B cell (primary cell): Measurements from ENCODE around the gene TMEM79. TPM values are rescaled to one million over a fixed set of nuclear protein-coding genes. Genes with fewer than 3 reads are reported as not detected.
A peak's percentile ranks its signal among the peaks of the same experiment; 100 is the strongest.

ENCODE experiments used
- ATAC-seq: fragments of 200-7000 bp; cut with Tn5 transposase; one replicate; pipeline ENCODE4 v1.10.0; 2021; ENCODE audit warnings: low read depth, mild to moderate bottlenecking, moderate number of reproducible peaks, moderate library complexity
- CTCF ChIA-PET: fragments of 350-600 bp; sonication (Branson Sonifier 250); formaldehyde crosslinking; loops from one replicate; lab custom pipeline; 2021; ENCODE audit warnings: antibody characterized with exemption, inconsistent platforms; lab: Charles Lee
- POLR2A ChIA-PET: fragments of 350-600 bp; sonication (Branson Sonifier 250); formaldehyde crosslinking; loops from one replicate; lab custom pipeline; 2021; ENCODE audit warnings: antibody characterized with exemption; lab: Charles Lee
- DNase-seq: peaks from one replicate; pipeline ENCODE4 v3.0.0; 2013
- H2AFZ ChIP-seq: 2 replicates; pipeline ENCODE4 v1.6.1; 2012; ENCODE audit warnings: mild to moderate bottlenecking, low read depth, low read length; ENCODE audit not compliant: insufficient read depth, poor library complexity, severe bottlenecking
- H3K27ac ChIP-seq, 2 donors: 1 replicate in 1 of 2; 2 replicates in 1 of 2; pipeline ENCODE4 v1.5.1; 2012 to 2013; ENCODE audit warnings: low read length in 2 of 2, mild to moderate bottlenecking in 2 of 2, moderate library complexity in 1 of 2
- H3K27me3 ChIP-seq, 4 experiments: fragments of 200-600 bp in 1 of 4; sonication (generic) in 1 of 4; replicated peaks in 1 of 4; 1 replicate in 2 of 4; 2 replicates in 2 of 4; pipeline versions ENCODE4 v1.6.1 to v1.7.0; 2013 to 2016; ENCODE audit warnings: low read length in 3 of 4, mild to moderate bottlenecking in 2 of 4, mixed read lengths in 1 of 4, moderate library complexity in 1 of 4; ENCODE audit not compliant: insufficient read depth in 4 of 4, control insufficient read depth in 3 of 4; ENCODE audit errors: control extremely low read depth in 1 of 4
- H3K36me3 ChIP-seq, 2 experiments: replicated peaks in 1 of 2; 1 replicate in 1 of 2; 2 replicates in 1 of 2; pipeline versions ENCODE4 v1.6.1 to v1.7.1; 2013; ENCODE audit warnings: low read length in 1 of 2; ENCODE audit not compliant: insufficient read depth in 2 of 2, control insufficient read depth in 1 of 2; ENCODE audit errors: control extremely low read depth in 1 of 2, extremely low read depth in 1 of 2
- H3K4me1 ChIP-seq, 2 donors: fragments of 200-600 bp in 1 of 2; sonication (generic) in 1 of 2; 1 replicate in 1 of 2; 2 replicates in 1 of 2; pipeline versions ENCODE4 v1.5.1 to v1.6.1; 2013 to 2017; ENCODE audit warnings: low read length in 2 of 2; ENCODE audit not compliant: control insufficient read depth in 2 of 2, insufficient read depth in 2 of 2
- H3K4me2 ChIP-seq: replicated peaks from 2 replicates; pipeline ENCODE3; 2012; ENCODE audit warnings: mild to moderate bottlenecking, low read depth, low read length; ENCODE audit not compliant: poor library complexity, severe bottlenecking
- H3K4me3 ChIP-seq, 5 experiments: fragments of 200-600 bp in 1 of 5; sonication (generic) in 1 of 5; 1 replicate in 3 of 5; 2 replicates in 2 of 5; pipeline versions ENCODE4 v1.5.1 to v1.7.0; 2011 to 2016; ENCODE audit warnings: low read length in 4 of 5, mild to moderate bottlenecking in 4 of 5, low read depth in 2 of 5, control low read depth in 1 of 5, moderate library complexity in 1 of 5; ENCODE audit not compliant: insufficient read depth in 1 of 5; ENCODE audit errors: control extremely low read depth in 1 of 5, extremely low read depth in 1 of 5
- H3K79me2 ChIP-seq: fragments of 200-600 bp; sonication (generic); one replicate; pipeline ENCODE4 v1.6.0; 2016; ENCODE audit warnings: low read length; ENCODE audit not compliant: control insufficient read depth, insufficient read depth
- H3K9ac ChIP-seq: fragments of 200-600 bp; sonication (generic); 2 replicates; pipeline ENCODE4 v1.6.1; 2017; ENCODE audit warnings: mild to moderate bottlenecking, low read length, moderate library complexity
- H3K9me3 ChIP-seq, 3 donors: one replicate each; pipeline versions ENCODE4 v1.6.1 to v1.7.1; 2013; ENCODE audit warnings: low read length in 2 of 3; ENCODE audit not compliant: control insufficient read depth in 2 of 3, insufficient read depth in 1 of 3; ENCODE audit errors: control extremely low read depth in 1 of 3
- H4K20me1 ChIP-seq: 2 replicates; pipeline ENCODE4 v1.6.0; 2012; ENCODE audit warnings: mild to moderate bottlenecking, low read length; ENCODE audit not compliant: insufficient read depth, control insufficient read depth, poor library complexity, severe bottlenecking
- H3K27ac Mint-ChIP-seq: one replicate; pipeline ENCODE4 v1.8.0; 2021; ENCODE audit warnings: mixed read lengths
- H3K27me3 Mint-ChIP-seq: one replicate; pipeline ENCODE4 v1.8.0; 2021; ENCODE audit warnings: mixed read lengths
- H3K4me1 Mint-ChIP-seq: one replicate; pipeline ENCODE4 v1.8.0; 2021; ENCODE audit warnings: mixed read lengths
- H3K4me3 Mint-ChIP-seq: one replicate; pipeline ENCODE4 v1.8.0; 2021; ENCODE audit warnings: mixed read lengths
- H3K9me3 Mint-ChIP-seq: one replicate; pipeline ENCODE4 v1.8.0; 2022; ENCODE audit warnings: mixed read lengths; ENCODE audit not compliant: insufficient read depth
- EZH2 ChIP-seq: IDR thresholded peaks from 2 replicates; pipeline ENCODE4 v1.6.1; 2012; ENCODE audit warnings: borderline replicate concordance, low read depth, mild to moderate bottlenecking, moderate library complexity, low read length; ENCODE audit not compliant: insufficient read depth, poor library complexity, severe bottlenecking
- WGBS: methylation state at CpG from one replicate; pipeline ENCODE4 v1.1.5; 2013; ENCODE audit warnings: missing lambda C conversion rate; ENCODE audit not compliant: insufficient coverage; 5-methylcytosine and 5-hydroxymethylcytosine counted together
- intact Hi-C: fragments of 100-400 bp; cut with micrococcal nuclease; formaldehyde crosslinking; loops from one replicate; pipeline ENCODE4 v1.10.0; 2022
- polyA plus RNA-seq: library from polyadenylated mRNA; depleted of rRNA; stranded (reverse); fragments of >200 nt; gene quantifications from 2 replicates; pipeline ENCODE4 v1.2.3, GENCODE V29; 2012
- total RNA-seq, 2 donors: library from RNA; stranded (reverse); fragments of 120-200 nt in 1 of 2; gene quantifications; 1 replicate in 1 of 2; 2 replicates in 1 of 2; pipeline versions ENCODE4 v1.2.3 to v1.2.4, GENCODE V29; 2013 to 2022
- TF ChIP-seq, protein P1 (sequence below): fragments of 200-600 bp; IDR thresholded peaks from one replicate; pipeline ENCODE4 v1.8.0; 2022; ENCODE audit warnings: antibody characterized with exemption, mild to moderate bottlenecking

The TMEM79 gene
- total and polyA plus RNA-seq, 2 donors (not counting 1 experiment from before 2014, with no cell fraction given), result 11.5 to 19.1 TPM

GRCh38 chr1:156316909-156317308 is 32.8 kb downstream of the TMEM79 start:
- no peak overlapping the region for H2AFZ ChIP-seq
- Mint-ChIP-seq H3K27ac (no peak overlapping the region), H3K4me1 (no peaks in the 10 kb centered on the region), H3K27me3 (no peaks in the 10 kb centered on the region), H3K4me3 (no peak overlapping the region), H3K9me3 (no peaks in the 10 kb centered on the region)
- H3K4me3 ChIP-seq, result no peak overlapping the region
- DNase-seq (no peak), ATAC-seq (no peak)
- intact Hi-C loops, result loop anchor here (10.0 kb wide), 1 partner anchor 172 kb away; no protein-coding TSS in a partner anchor
- no peak overlapping the region for H3K9ac ChIP-seq
- H3K9me3 ChIP-seq, result no peaks in the 10 kb centered on the region
- H3K79me2 ChIP-seq, result no peaks in the 10 kb centered on the region
- WGBS, result 100% methylated on average over 4 of the region's 7 CpGs
- no peaks in the 10 kb centered on the region for H3K4me1 ChIP-seq
- ChIA-PET POLR2A (no interaction called here), CTCF (interaction anchor here (0.9 to 2.6 kb wide), 2 partner anchors 92 to 175 kb away, joined by 3 to 8 read pairs; no protein-coding TSS in a partner anchor)
- H3K27me3 ChIP-seq, result no peaks in the 10 kb centered on the region
- TF ChIP-seq, protein P1, sequence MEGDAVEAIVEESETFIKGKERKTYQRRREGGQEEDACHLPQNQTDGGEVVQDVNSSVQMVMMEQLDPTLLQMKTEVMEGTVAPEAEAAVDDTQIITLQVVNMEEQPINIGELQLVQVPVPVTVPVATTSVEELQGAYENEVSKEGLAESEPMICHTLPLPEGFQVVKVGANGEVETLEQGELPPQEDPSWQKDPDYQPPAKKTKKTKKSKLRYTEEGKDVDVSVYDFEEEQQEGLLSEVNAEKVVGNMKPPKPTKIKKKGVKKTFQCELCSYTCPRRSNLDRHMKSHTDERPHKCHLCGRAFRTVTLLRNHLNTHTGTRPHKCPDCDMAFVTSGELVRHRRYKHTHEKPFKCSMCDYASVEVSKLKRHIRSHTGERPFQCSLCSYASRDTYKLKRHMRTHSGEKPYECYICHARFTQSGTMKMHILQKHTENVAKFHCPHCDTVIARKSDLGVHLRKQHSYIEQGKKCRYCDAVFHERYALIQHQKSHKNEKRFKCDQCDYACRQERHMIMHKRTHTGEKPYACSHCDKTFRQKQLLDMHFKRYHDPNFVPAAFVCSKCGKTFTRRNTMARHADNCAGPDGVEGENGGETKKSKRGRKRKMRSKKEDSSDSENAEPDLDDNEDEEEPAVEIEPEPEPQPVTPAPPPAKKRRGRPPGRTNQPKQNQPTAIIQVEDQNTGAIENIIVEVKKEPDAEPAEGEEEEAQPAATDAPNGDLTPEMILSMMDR, result no peak
- TF ChIP-seq EZH2, result no peak
- H3K27ac ChIP-seq, result no peak overlapping the region
- no peak overlapping the region for H3K4me2 ChIP-seq
- no peaks in the 10 kb centered on the region for H4K20me1 ChIP-seq
- H3K36me3 ChIP-seq, result peaks cover 27 to 74% of the 10 kb centered on the region in 2 experiments

DNA sequence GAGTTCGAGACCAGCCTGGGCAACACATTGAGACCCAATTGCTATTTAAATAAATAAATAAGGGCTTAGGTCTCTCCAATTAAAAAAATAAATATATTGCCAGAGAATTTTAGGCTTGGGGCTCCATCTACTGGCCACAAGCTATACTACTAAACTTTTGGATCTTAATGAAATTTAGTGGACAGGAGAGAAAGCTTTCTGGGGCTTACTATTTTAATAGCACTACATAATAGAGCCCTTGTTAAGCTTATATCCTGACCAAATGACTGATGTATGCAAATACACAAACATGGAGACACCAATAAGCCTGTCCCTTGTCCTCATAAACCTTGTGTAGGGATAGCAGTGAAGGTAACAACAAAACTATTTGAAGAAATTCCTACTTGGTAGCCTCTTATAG is 35.5 kb downstream of the TMEM79 start:
- Histone ChIP-seq H3K9me3 (no peaks in the 10 kb centered on the region), H3K4me2 (no peak overlapping the region), H3K4me3 (no peak overlapping the region), H3K36me3 (peaks cover 20 to 72% of the 10 kb centered on the region in 2 experiments), H3K27me3 (no peaks in the 10 kb centered on the region), H3K4me1 (no peaks in the 10 kb centered on the region), H2AFZ (no peak overlapping the region), H4K20me1 (no peaks in the 10 kb centered on the region), H3K9ac (no peak overlapping the region), H3K27ac (no peak overlapping the region), H3K79me2 (peaks cover under 1% of the 10 kb centered on the region)
- Mint-ChIP-seq H3K4me1 (no peaks in the 10 kb centered on the region), H3K9me3 (no peaks in the 10 kb centered on the region), H3K4me3 (no peak overlapping the region), H3K27ac (no peak overlapping the region), H3K27me3 (no peaks in the 10 kb centered on the region)
- TF ChIP-seq, protein P1, result peak; percentile 73
- no peak for TF ChIP-seq EZH2
- ChIA-PET CTCF (interaction anchor here (0.6 to 2.9 kb wide), 17 partner anchors 8 to 381 kb away, joined by 3 to 11 read pairs (median 5); partner anchors contain the start of gene PMF1), POLR2A (no interaction called here)
- no peak for ATAC-seq
- WGBS, result no CpG with 5 or more reads among the region's 1 CpG
- DNase-seq, result peak; percentile 47
- intact Hi-C loops, result loop anchor here (10.0 kb wide), 1 partner anchor 175 kb away; no protein-coding TSS in a partner anchor
